Measurements from ENCODE around the gene TYW5. TPM values are rescaled to one million over a fixed set of nuclear protein-coding genes. Genes with fewer than 3 reads are reported as not detected.

TYW5 gene
- total RNA-seq, 1 donor: 7.6 TPM

GRCh38 chr2:199907008-199907714, 48.1 kb downstream of the TYW5 start:
- no peak overlapping the region for H3K27ac ChIP-seq (ENCODE audit: low read depth, low read length)
- H3K4me1 ChIP-seq (ENCODE audit: insufficient read depth, low read length): peaks cover 2% of the 10 kb centered on the region
- no peak overlapping the region for H3K4me3 ChIP-seq (ENCODE audit: insufficient read depth, low read length)
- peaks cover 3% of the 10 kb centered on the region for H4K20me1 ChIP-seq (ENCODE audit: insufficient read depth, low read length)
- no peak overlapping the region for H2AFZ ChIP-seq (ENCODE audit: low read length)
- H3K36me3 ChIP-seq (ENCODE audit: insufficient read depth, low read length): no peaks in the 10 kb centered on the region
- no peaks in the 10 kb centered on the region for H3K27me3 ChIP-seq (ENCODE audit: insufficient read depth, low read length)
- no peak for TF ChIP-seq CTCF (IDR thresholded peaks at IDR 0.05; ENCODE audit: extremely low read depth, low read depth, low read length)
- peaks cover 10% of the 10 kb centered on the region for H3K79me2 ChIP-seq (ENCODE audit: insufficient read depth, low read length)
- no peak for DNase-seq (ENCODE audit: insufficient read length, low spot score, missing footprints)
- no peak overlapping the region for H3K4me2 ChIP-seq (ENCODE audit: insufficient read depth, low read length)
- no peaks in the 10 kb centered on the region for H3K9me3 ChIP-seq (ENCODE audit: low read depth, low read length)

GRCh38 chr2:199903111-199903510, 52.2 kb downstream of the TYW5 start:
- Histone ChIP-seq H3K4me1 (ENCODE audit: insufficient read depth, low read length) (no peaks in the 10 kb centered on the region), H3K9me3 (ENCODE audit: low read depth, low read length) (no peaks in the 10 kb centered on the region), H3K4me2 (ENCODE audit: insufficient read depth, low read length) (no peak overlapping the region), H4K20me1 (ENCODE audit: insufficient read depth, low read length) (no peaks in the 10 kb centered on the region), H3K27ac (ENCODE audit: low read depth, low read length) (no peak overlapping the region), H2AFZ (ENCODE audit: low read length) (no peak overlapping the region), H3K27me3 (ENCODE audit: insufficient read depth, low read length) (no peaks in the 10 kb centered on the region), H3K79me2 (ENCODE audit: insufficient read depth, low read length) (no peaks in the 10 kb centered on the region), H3K4me3 (ENCODE audit: insufficient read depth, low read length) (no peak overlapping the region), H3K36me3 (ENCODE audit: insufficient read depth, low read length) (no peaks in the 10 kb centered on the region)
- no peak for DNase-seq (ENCODE audit: insufficient read length, low spot score, missing footprints)
- no peak for TF ChIP-seq CTCF (IDR thresholded peaks at IDR 0.05; ENCODE audit: extremely low read depth, low read depth, low read length)

GRCh38 chr2:199902486-199903110, 52.7 kb downstream of the TYW5 start:
- Histone ChIP-seq H3K9me3 (ENCODE audit: low read depth, low read length) (no peaks in the 10 kb centered on the region), H2AFZ (ENCODE audit: low read length) (no peak overlapping the region), H3K27me3 (ENCODE audit: insufficient read depth, low read length) (no peaks in the 10 kb centered on the region), H4K20me1 (ENCODE audit: insufficient read depth, low read length) (no peaks in the 10 kb centered on the region), H3K4me1 (ENCODE audit: insufficient read depth, low read length) (no peaks in the 10 kb centered on the region), H3K4me2 (ENCODE audit: insufficient read depth, low read length) (no peak overlapping the region), H3K27ac (ENCODE audit: low read depth, low read length) (no peak overlapping the region), H3K36me3 (ENCODE audit: insufficient read depth, low read length) (no peaks in the 10 kb centered on the region), H3K79me2 (ENCODE audit: insufficient read depth, low read length) (no peaks in the 10 kb centered on the region), H3K4me3 (ENCODE audit: insufficient read depth, low read length) (no peak overlapping the region)
- no peak for DNase-seq (ENCODE audit: insufficient read length, low spot score, missing footprints)
- no peak for TF ChIP-seq CTCF (IDR thresholded peaks at IDR 0.05; ENCODE audit: extremely low read depth, low read depth, low read length)

- Histone ChIP-seq H3K4me1 (ENCODE audit: insufficient read depth, low read length) (no peaks in the 10 kb centered on the region), H3K27ac (ENCODE audit: low read depth, low read length) (no peak overlapping the region), H3K36me3 (ENCODE audit: insufficient read depth, low read length) (no peaks in the 10 kb centered on the region), H3K4me2 (ENCODE audit: insufficient read depth, low read length) (no peak overlapping the region), H4K20me1 (ENCODE audit: insufficient read depth, low read length) (no peaks in the 10 kb centered on the region), H3K79me2 (ENCODE audit: insufficient read depth, low read length) (no peaks in the 10 kb centered on the region), H3K4me3 (ENCODE audit: insufficient read depth, low read length) (no peak overlapping the region), H3K27me3 (ENCODE audit: insufficient read depth, low read length) (no peaks in the 10 kb centered on the region), H2AFZ (ENCODE audit: low read length) (no peak overlapping the region), H3K9me3 (ENCODE audit: low read depth, low read length) (no peaks in the 10 kb centered on the region)
- DNase-seq (ENCODE audit: insufficient read length, low spot score, missing footprints): no peak
- no peak for TF ChIP-seq CTCF (IDR thresholded peaks at IDR 0.05; ENCODE audit: extremely low read depth, low read depth, low read length)
These were observed 53.3 kb downstream of the TYW5 start for GRCh38 chr2:199901942-199902341.

All from osteoblast (primary cell).